DND-41 (cell line): ENCODE measurements around the gene SYNE2.

Experiments
- ATAC-seq: fragments of 200-7000 bp; cut with Tn5 transposase; 3 replicates; pipeline ENCODE4 v1.9.1; 2021; ENCODE audit warnings: low read depth; ENCODE audit not compliant: insufficient read depth
- DNase-seq: peaks from one replicate; pipeline ENCODE4 v3.0.0-alpha.2; 2020
- H2AFZ ChIP-seq: 2 replicates; pipeline ENCODE4 v1.6.0; 2012; ENCODE audit warnings: low read depth, low read length
- H3K27ac ChIP-seq: 2 replicates; pipeline ENCODE4 v1.5.1; 2012; ENCODE audit warnings: low read length, inconsistent platforms
- H3K27me3 ChIP-seq: fragments of 200-600 bp; sonication (generic); 2 replicates; pipeline ENCODE4 v1.6.0; 2012; ENCODE audit warnings: low read length, mild to moderate bottlenecking, inconsistent platforms; ENCODE audit not compliant: insufficient read depth, poor library complexity
- H3K36me3 ChIP-seq: 2 replicates; pipeline ENCODE4 v1.5.1; 2012; ENCODE audit warnings: low read length, inconsistent platforms; ENCODE audit not compliant: insufficient read depth
- H3K4me1 ChIP-seq: 2 replicates; pipeline ENCODE4 v1.5.1; 2012; ENCODE audit warnings: mild to moderate bottlenecking, low read length; ENCODE audit not compliant: insufficient read depth
- H3K4me2 ChIP-seq: 2 replicates; pipeline ENCODE4 v1.6.0; 2012; ENCODE audit warnings: mild to moderate bottlenecking, moderate library complexity, low read length, inconsistent platforms; ENCODE audit not compliant: insufficient read depth
- H3K4me3 ChIP-seq, 2 experiments: fragments of 200-600 bp in 1 of 2; shearing (Covaris generic) in 1 of 2; 2 replicates each; pipeline ENCODE4 v1.5.1; 2012 to 2016; ENCODE audit warnings: inconsistent platforms in 2 of 2, low read length in 2 of 2, mild to moderate bottlenecking in 2 of 2, low read depth in 1 of 2, moderate library complexity in 1 of 2
- H3K79me2 ChIP-seq: 2 replicates; pipeline ENCODE4 v1.6.0; 2012; ENCODE audit warnings: low read length, inconsistent platforms; ENCODE audit not compliant: insufficient read depth
- H3K9ac ChIP-seq: 2 replicates; pipeline ENCODE4 v1.6.0; 2012; ENCODE audit warnings: low read depth, mild to moderate bottlenecking, inconsistent platforms, low read length, moderate library complexity
- H3K9me3 ChIP-seq: 2 replicates; pipeline ENCODE4 v1.5.1; 2012; ENCODE audit warnings: low read length, moderate library complexity, mild to moderate bottlenecking, inconsistent platforms; ENCODE audit not compliant: insufficient read depth, severe bottlenecking
- H4K20me1 ChIP-seq: 2 replicates; pipeline ENCODE4 v1.6.0; 2012; ENCODE audit warnings: low read length; ENCODE audit not compliant: insufficient read depth
- EZH2 ChIP-seq: IDR thresholded peaks from 3 replicates; pipeline ENCODE4 v1.6.1; 2012; ENCODE audit warnings: borderline replicate concordance, low read depth, mild to moderate bottlenecking, moderate library complexity, low read length, inconsistent platforms; ENCODE audit not compliant: severe bottlenecking
- TF ChIP-seq, protein P1 (sequence below): IDR thresholded peaks from 2 replicates; pipeline ENCODE4 v1.5.1; 2012; ENCODE audit warnings: borderline replicate concordance, low read length, moderate library complexity, mild to moderate bottlenecking; ENCODE audit not compliant: poor library complexity, severe bottlenecking; ENCODE audit errors: extremely low read depth

The SYNE2 gene

DNA sequence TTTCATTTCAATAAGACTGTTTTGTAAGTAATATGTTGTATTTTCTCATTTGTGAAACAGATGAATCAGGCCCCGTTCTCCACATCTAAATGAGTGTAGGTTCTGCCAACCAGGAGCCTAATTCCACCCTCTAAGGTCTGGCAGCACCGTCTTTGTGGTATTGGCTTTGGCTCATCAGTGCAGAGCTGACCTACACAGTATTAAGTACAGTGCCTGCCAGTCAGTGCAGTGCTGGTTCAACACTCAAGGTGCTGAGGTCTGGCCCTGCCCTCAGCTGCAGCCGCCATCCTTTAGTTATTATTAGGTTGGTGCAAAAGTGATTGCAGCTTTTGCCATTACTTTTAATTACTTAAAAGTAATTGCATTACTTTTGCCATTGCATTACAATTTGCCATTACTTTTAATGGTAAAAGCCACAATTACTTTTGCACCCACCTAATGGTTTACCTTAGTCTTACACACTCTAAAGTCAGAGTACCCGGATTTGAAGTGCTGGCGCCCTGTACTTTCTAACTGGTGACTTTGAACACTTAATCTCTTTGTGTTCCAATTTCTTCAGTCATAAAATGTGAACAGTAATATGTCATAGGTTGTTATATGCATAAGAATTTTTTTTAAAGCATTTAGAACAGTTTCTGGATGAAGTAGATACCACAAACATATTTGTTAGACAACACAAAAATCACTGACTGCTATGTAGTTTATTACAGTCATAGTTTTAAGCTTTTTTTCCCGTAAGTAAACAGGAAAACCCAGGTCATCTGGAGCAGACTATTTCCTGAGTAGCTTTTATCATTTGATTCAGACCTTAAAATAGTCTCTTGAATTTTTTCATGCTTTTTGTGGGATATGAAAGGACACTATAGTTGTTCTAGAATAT lies 99.5 kb downstream of the SYNE2 start:
- H3K4me1 ChIP-seq: no peaks in the 10 kb centered on the region
- H3K36me3 ChIP-seq: peaks cover 74% of the 10 kb centered on the region
- no peaks in the 10 kb centered on the region for H3K9me3 ChIP-seq
- H3K4me3 ChIP-seq: no peak overlapping the region
- no peaks in the 10 kb centered on the region for H3K27me3 ChIP-seq
- no peak overlapping the region for H3K27ac ChIP-seq
- no peaks in the 10 kb centered on the region for H4K20me1 ChIP-seq
- no peak overlapping the region for H2AFZ ChIP-seq
- DNase-seq (no peak), ATAC-seq (no peak)
- no peak overlapping the region for H3K4me2 ChIP-seq
- TF ChIP-seq, protein P1, sequence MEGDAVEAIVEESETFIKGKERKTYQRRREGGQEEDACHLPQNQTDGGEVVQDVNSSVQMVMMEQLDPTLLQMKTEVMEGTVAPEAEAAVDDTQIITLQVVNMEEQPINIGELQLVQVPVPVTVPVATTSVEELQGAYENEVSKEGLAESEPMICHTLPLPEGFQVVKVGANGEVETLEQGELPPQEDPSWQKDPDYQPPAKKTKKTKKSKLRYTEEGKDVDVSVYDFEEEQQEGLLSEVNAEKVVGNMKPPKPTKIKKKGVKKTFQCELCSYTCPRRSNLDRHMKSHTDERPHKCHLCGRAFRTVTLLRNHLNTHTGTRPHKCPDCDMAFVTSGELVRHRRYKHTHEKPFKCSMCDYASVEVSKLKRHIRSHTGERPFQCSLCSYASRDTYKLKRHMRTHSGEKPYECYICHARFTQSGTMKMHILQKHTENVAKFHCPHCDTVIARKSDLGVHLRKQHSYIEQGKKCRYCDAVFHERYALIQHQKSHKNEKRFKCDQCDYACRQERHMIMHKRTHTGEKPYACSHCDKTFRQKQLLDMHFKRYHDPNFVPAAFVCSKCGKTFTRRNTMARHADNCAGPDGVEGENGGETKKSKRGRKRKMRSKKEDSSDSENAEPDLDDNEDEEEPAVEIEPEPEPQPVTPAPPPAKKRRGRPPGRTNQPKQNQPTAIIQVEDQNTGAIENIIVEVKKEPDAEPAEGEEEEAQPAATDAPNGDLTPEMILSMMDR: no peak
- TF ChIP-seq EZH2: no peak
- H3K9ac ChIP-seq: no peak overlapping the region
- no peaks in the 10 kb centered on the region for H3K79me2 ChIP-seq

GRCh38 chr14:63952933-63953437 lies 100.2 kb downstream of the SYNE2 start:
- H3K27me3 ChIP-seq: no peaks in the 10 kb centered on the region
- no peak overlapping the region for H3K4me3 ChIP-seq
- no peaks in the 10 kb centered on the region for H3K79me2 ChIP-seq
- no peak overlapping the region for H3K9ac ChIP-seq
- TF ChIP-seq EZH2: no peak
- TF ChIP-seq, protein P1: no peak
- H4K20me1 ChIP-seq: no peaks in the 10 kb centered on the region
- H3K9me3 ChIP-seq: no peaks in the 10 kb centered on the region
- no peak overlapping the region for H3K27ac ChIP-seq
- no peaks in the 10 kb centered on the region for H3K4me1 ChIP-seq
- H3K36me3 ChIP-seq: peaks cover 74% of the 10 kb centered on the region
- no peak overlapping the region for H3K4me2 ChIP-seq
- ATAC-seq (no peak), DNase-seq (no peak)
- H2AFZ ChIP-seq: no peak overlapping the region

DNA sequence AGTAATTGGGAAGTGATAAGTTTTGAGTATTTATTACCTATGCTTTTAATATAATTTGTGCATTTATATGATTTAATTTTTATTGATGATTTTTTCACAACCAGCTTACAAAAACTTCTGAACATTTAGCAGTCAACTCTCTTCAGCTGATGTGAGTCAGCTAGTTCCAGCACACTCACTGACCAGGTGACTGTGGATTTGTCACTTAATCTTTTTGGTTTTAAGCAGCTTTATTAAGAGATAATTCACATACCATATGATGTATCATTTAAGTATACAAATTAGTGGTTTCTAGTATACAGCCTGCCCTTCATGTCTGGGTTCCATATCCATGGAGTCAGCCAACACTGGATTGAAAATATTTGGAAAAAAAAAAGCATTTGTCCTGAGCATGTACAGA lies 103.5 kb downstream of the SYNE2 start:
- Histone ChIP-seq H3K9ac (no peak overlapping the region), H3K4me1 (no peaks in the 10 kb centered on the region), H3K36me3 (peaks cover 61% of the 10 kb centered on the region), H3K4me3 (no peak overlapping the region), H3K9me3 (no peaks in the 10 kb centered on the region), H3K4me2 (no peak overlapping the region), H3K79me2 (no peaks in the 10 kb centered on the region), H4K20me1 (no peaks in the 10 kb centered on the region), H3K27me3 (no peaks in the 10 kb centered on the region), H2AFZ (no peak overlapping the region), H3K27ac (no peak overlapping the region)
- DNase-seq (no peak), ATAC-seq (no peak)
- TF ChIP-seq, protein P1: no peak
- no peak for TF ChIP-seq EZH2
